Right hindlimb (tissue), 1 donor: ENCODE data around the gene EBF3.

ENCODE experiments used
- DNase-seq: peaks from one replicate; pipeline ENCODE4 v3.0.0-alpha.2; 2018

The EBF3 gene

GRCh38 chr10:129963641-129964501 lies at the start of gene EBF3:
Gene EBF3 (minus strand): TSS chr10:129964274. CDS start chr10:129963768, 506 bp downstream.
- peak; percentile 97 for DNase-seq

- DNase-seq: peak; percentile 64
Measured at GRCh38 chr10:130013335-130014262, 49.5 kb upstream of the EBF3 start.

DNA sequence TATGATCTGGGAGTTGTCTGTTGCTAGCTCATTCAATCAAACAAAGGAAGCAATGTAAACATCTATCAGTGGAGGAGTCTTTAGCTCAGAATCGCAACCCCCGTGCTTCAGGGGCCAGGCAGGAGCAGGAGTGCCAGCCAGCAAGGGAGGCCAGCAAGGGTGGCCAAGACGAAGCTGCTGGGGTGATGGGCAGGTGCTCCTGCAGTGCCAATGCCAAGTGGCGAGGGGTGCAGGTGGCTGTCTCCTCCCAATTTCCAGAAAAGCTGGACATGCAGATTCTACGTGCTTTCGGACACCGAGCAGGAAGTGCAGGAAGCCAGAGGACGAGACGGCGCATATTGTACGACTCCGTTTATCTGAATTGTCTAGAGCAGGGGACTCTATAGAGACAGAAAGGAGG lies 48.1 kb upstream of the EBF3 start:
- DNase-seq: no peak

GRCh38 chr10:130010653-130011052 lies 46.6 kb upstream of the EBF3 start:
- no peak for DNase-seq

DNA sequence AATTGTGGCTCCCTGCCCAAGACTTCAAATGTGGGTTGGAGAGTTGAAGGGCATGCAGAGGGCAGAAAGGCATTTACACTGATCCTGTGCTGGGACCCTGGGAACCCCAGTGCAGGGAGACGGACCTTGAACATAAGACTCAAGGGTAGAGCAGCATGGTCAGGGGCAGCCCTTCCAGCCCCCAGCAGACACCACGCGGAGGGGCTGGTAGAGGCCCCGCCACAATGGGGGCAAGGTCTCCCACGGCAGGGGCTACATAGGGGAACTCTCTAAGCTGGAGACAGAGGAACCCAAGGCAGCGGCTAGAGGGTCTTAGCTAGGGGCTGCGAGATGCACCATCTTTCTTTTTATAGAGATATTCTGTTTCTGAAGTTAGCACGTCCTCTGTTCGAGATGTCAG lies 45.2 kb upstream of the EBF3 start:
- no peak for DNase-seq

DNA sequence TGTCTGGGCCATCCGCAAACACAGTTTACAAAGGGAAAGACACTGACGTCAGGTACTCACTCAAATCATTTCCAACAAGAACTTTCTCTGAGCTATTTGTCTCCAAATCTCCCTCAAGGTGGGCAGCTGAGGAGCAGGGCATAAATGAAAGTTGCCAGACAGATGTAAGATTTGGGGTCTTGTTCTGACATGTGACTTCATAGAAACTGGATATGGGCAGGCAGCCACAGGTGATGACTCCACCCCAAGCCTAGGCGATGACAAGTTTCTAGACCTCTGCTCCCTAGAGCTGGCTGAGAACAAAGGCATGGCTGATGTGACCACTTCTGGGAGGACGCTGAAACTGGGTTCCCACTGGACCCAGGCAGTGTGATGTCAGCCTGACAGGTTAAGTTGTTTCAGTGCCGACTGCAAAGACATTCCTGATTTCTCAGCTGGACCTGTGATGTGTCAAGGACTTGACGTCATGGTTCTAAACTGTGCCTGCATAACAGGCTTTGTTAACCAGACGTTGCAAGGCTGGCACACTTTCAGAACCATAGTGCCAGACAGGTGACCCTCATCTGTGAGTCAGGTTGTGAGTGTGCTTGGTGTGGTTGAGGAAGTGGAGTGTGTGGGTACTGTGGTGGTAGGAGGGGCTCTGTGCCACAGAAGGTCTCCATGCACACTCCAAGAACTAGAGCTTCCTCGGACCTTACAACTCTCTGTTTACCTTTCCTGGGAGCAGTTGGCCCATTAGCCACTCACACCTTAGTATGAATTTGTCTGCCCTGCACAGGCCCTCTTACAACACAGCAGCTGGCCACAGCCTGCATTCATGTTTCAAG lies 39.9 kb upstream of the EBF3 start:
- no peak for DNase-seq

DNA sequence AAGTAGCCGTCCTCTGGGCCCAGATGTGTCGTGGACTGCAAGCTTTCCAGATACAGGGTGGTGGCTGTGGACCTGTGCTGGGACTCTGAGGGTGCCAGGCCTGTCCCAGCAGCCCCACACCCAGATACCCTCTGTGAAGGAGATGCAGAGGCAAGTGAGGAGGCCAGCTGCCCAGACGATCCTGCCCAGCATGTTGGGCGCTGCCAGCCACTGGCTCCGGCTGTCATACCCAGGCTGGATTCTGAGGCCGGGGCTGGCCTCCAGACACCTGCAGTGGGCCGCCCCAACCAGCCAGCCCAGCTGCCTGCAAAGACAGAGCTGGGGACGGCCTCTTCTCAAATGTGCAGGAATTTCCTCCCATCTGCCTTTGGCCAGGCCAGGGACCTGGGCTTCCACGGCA lies 39.1 kb upstream of the EBF3 start:
- DNase-seq: no peak

DNA sequence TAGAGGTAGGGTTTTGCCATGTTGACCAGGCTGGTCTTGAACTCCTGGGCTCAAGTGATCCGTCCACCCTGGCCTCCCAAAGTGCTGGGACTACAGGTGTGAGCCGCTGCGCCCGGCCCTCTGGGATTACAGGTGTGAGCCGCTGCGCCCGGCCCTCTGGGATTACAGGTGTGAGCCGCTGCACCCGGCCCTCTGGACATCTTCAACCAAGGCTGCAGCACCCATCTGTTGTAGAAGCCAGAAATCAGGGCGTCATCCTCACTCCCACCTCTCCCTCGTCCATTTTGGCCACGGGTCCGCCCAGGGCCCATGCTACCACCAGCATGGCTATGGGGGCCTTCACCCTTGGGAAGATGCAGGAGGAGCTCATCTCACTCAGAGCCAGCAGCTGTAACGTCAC lies 38.5 kb upstream of the EBF3 start:
- no peak for DNase-seq

DNA sequence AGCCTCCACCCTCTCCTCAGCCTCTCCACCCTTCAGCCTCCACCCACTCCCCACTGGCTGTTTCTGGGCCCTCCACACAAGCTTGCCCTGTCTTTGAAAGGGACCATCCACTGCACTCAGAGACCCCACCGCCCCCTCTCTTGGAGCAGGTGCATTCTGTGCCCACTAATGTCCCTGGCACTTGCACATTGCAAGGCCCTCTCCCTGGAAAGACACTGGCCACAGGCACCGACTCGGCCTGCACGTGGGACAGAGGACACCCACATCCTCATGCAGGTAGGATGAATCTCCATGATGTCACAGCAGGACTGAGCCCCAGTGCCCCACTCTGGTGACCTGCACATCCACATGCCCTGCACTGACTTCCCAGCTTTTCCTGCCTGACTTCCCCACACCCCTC lies 36.8 kb upstream of the EBF3 start:
- DNase-seq: no peak

DNA sequence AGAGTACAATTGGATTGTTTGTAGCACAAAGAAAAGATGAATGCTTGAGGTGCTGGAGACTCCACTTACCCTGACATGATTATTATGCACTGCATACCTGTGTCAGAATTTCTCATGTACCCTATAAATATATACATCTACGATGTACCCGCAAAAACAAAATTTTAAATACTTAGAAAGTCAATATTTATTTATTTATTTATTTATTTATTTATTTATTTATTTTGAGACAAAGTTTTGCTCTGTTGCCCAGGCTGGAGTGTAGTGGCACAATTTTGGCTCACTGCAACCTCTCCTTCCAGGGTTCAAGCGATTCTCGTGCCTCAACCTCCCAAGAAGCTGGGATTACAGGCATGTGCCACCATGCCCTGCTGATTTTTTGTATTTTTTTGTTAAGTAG lies 35.1 kb upstream of the EBF3 start:
- DNase-seq: no peak

GRCh38 chr10:129993621-129994020 lies 29.5 kb upstream of the EBF3 start:
- no peak for DNase-seq

- no peak for DNase-seq
Measured at GRCh38 chr10:129992356-129992755, 28.3 kb upstream of the EBF3 start.

- DNase-seq: no peak
Measured at GRCh38 chr10:129982825-129983224, 18.8 kb upstream of the EBF3 start.

DNA sequence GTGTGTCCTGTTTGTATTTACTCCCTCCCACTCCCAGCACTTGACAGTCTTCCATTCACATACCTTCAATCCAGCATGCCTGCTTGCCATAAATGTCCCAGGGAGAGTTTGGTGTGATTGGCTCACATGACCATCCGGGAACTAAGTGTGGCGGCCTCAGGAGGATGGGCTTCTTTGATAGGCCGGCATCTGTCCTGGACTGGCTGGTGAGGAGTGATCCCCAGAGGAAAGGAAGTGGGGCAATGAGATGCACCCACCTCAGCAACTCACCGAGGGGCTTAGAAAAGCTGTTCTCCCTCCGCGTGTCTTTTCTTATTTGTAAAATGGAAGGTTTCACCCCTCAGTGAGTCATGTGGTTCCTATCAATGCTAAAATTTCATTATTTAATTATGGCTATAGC lies 14.9 kb upstream of the EBF3 start:
- DNase-seq: no peak

- DNase-seq: no peak
Measured at GRCh38 chr10:129978322-129978721, 14.2 kb upstream of the EBF3 start.

DNA sequence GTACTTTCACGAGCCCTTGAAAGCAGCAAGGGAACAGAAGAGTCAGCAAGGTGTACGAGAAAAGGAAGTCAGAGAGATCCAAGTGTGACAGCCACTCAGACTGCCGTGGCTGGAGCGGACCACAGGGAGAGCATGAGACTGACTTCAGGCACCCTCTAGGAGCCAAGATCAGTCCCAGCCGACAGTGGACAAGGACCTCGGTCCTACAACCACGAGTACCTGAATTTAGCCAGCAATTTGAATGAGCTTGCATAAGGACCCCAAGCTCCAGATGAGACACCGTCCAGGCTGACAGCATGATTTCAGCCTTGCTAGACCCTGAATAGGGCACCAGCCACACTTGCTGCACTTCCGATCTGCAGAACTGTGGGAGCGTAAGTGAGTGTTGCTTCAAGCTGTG lies 13.7 kb upstream of the EBF3 start:
- DNase-seq: no peak

DNA sequence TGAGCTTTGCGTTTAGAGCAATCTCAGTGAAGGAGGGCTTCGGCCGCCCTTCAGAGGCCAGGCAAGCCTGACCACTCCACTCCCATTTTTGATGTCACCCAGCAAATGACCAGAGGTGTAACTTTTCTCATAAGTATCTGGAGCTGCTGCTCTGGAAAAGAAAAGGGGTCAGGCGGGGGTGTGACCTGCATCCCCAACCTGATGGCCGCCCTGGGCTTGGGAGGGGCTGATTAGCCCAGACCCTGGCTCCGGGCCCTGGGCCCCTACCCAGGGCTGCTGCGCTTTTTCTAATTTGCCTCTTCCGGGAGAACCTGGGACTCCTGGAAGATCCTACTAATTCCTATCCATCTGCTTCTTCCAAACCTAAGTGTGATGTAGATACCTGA lies 9.6 kb upstream of the EBF3 start:
- no peak for DNase-seq

DNA sequence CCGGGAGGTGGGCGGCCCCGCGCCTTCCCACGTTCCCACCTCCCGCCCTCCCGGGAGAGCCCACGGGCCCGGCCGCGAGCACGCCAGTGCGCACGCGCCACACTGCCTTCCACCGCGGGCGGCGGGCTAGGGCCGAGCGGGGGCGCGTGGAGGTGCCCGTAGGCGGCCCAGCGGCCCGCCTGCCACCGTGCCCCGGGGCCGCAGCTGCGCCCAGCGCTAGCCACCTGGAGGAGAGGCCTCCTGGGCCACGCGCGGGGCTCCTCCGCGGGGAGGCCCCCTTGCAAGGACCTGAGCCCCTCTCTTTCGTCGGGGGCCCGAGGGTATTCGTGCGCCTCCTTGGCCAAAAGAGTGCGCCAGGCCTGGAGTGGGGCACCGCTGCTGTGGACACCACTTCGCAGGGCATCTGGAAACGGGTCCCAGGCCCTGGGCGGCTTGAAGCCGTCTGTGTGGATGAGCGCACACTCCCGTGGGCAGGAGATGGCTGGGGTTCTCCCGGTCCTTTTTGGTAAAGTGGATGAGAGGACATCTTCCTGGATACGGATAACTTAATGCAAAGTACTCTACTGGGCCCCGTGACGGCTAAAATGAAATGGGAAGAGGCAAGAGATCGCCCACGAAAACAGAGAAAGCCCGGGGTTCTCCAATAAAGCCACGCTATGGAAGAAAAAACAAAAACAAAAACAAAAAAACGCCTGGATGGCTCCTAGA lies 9.0 kb upstream of the EBF3 start:
- DNase-seq: peak; percentile 40

DNA sequence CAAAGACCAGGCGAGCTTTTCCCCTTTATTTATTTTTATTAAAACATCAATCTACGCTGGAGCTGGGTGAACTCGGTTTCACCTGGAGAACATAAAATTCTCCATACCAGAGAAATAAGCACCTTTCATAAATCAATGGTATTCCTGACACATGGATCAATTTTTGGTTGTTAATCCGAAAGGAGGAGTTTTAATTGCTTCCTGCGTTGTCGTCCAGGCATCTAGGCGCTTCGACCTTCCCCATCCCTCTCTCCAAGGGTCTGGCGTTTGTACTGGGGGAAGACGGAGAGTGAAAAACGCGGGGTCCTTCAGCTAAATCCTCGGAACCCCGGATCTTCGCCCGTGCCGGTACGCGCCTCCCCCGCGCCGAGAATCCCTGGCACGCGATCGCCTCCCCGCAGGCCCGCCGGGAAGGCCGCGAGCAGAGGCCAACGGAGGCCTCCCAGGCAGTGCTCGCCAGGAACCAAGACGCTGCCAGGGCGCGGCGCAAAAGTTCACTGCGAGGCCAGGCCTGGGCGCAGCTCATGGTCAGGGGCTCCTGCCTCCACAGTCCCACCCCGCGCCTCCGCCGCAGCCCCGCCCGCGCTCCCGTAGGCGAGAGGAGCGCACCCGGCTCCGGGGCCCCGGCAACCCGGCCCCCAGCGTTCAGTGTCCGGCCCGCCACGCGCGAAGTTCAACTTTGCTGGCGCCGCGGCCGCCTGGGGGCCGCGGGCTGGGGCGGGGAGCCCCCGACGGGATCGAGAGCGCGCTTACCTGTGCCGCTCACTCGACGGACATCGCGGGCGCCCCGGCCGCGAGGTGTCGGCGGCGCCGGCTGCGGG lies 8.3 kb upstream of the EBF3 start:
- DNase-seq: peak; percentile 81

- peak; percentile 85 for DNase-seq
Measured at GRCh38 chr10:129971381-129972144, 7.5 kb upstream of the EBF3 start.
